ENCODE results near the gene ZNF738. TPM values are rescaled to one million over a fixed set of nuclear protein-coding genes. Genes with fewer than 3 reads are reported as not detected.

The ZNF738 gene
- total RNA-seq, 1 donor from 2014 or later: 40.8 TPM

GRCh38 chr19:21423057-21424041 is 64.5 kb downstream of the ZNF738 start:
- H3K27ac Mint-ChIP-seq: no peak overlapping the region

More at GRCh38 chr19:21423057-21424041, 64.5 kb downstream of the ZNF738 start:
- no peak for DNase-seq (ENCODE audit: low spot score in 2 of 2, unreplicated experiment in 2 of 2)
- peaks cover 64% of the 10 kb centered on the region for H3K36me3 Mint-ChIP-seq
- TF ChIP-seq CTCF (IDR thresholded peaks at IDR 0.05; ENCODE audit: unreplicated experiment): no peak
- no peaks in the 10 kb centered on the region for H3K4me1 Mint-ChIP-seq
- peaks cover 61% of the 10 kb centered on the region for H3K9me3 Mint-ChIP-seq
- H3K27me3 Mint-ChIP-seq (ENCODE audit: low read depth): no peaks in the 10 kb centered on the region
- no peak overlapping the region for H3K4me3 Mint-ChIP-seq

Other genes starting within 250 kb of the ZNF738 start
- 39.4 to 41.5 TPM (median 39.9 TPM) in 3 replicates for gene ZNF431, start 217.0 kb upstream of the ZNF738 start, total RNA-seq
- gene ZNF708, start 29.6 kb upstream of the ZNF738 start, total RNA-seq: 27.4 to 30.1 TPM (median 29.7 TPM) in 3 replicates
- gene ZNF493, start 38.1 kb downstream of the ZNF738 start, total RNA-seq: 37.3 to 42.2 TPM (median 42.1 TPM) in 3 replicates
- 20.4 to 21.2 TPM (median 21.1 TPM) in 3 replicates for gene ZNF429, start 146.6 kb downstream of the ZNF738 start, total RNA-seq

Data from mesothelial cell of epicardium (in vitro differentiated cells).